NK-92 (cell line): ENCODE results near the gene NUDT14.

Source experiments
- DNase-seq: peaks from one replicate; lab custom pipeline; 2025; ENCODE audit not compliant: unreplicated experiment; lab: John Stamatoyannopoulos, UW

The NUDT14 gene

GRCh38 chr14:105147671-105148603 lies 33.2 kb downstream of the NUDT14 start:
- no peak for DNase-seq

GRCh38 chr14:105146976-105147635 lies 34.0 kb downstream of the NUDT14 start:
- DNase-seq, result no peak

GRCh38 chr14:105146181-105146975 lies 34.7 kb downstream of the NUDT14 start:
- no peak for DNase-seq

GRCh38 chr14:105145381-105146180 lies 35.5 kb downstream of the NUDT14 start:
- DNase-seq, result no peak

DNA sequence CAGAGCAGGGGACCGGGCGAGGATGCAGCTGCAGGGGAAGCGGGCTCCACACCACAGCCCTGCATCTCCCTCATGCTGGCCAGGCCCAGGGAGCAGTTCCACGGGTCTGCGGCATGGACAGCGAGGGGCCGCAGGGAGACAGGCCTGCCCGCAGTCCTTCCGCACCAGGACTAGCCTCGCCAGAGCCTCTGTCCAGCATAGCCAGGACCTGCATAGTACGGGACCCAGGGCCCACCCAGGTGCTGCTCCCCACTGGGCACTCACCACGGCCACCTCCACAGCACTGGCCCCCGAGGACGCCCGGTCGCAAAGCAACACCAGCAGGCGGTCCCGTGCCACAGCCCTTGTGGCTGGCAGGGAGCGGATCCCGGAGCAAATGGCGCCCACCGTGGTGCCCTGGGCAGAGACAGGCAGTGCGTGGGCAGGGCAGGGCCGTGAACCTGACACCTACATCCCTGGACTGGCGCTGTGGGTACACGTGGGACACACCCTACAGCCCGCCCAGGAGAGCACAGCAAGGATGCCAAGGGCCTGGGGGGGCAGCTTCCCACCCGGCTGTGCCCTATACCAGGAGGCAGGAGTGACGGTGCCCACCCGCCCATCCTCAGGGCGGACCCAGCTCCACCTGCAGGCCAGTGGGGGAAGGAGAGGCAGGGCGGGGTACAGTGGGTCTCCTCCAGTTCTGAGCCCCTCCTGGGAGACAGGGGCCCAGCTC lies 36.3 kb downstream of the NUDT14 start:
- no peak for DNase-seq

GRCh38 chr14:105144026-105144665 lies 37.0 kb downstream of the NUDT14 start:
- DNase-seq, result no peak

GRCh38 chr14:105143451-105144025 lies 37.6 kb downstream of the NUDT14 start:
- no peak for DNase-seq

- no peak for DNase-seq
Observed at GRCh38 chr14:105142651-105143450, 38.3 kb downstream of the NUDT14 start.

- DNase-seq, result no peak
Observed at GRCh38 chr14:105141486-105142281, 39.4 kb downstream of the NUDT14 start.

DNA sequence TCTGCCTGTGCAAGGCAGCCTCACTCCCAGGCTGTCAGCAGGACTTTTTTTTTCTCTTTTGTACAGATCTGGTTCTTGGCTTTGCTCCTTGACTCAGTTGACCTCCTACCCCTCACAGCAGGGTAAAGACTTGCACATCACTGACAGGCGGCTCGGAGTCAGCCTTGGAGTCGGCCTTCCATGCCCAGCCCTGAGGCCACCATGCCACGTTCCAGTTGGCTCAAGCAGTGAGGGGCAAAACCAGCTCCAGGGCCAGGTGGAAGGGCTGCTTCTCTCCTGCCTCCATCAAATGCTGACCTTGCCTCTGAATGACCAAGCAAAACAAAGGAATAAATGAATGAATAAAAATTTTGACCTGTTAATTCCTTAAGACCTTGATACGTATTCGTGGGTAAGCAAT lies 40.1 kb downstream of the NUDT14 start:
- no peak for DNase-seq

DNA sequence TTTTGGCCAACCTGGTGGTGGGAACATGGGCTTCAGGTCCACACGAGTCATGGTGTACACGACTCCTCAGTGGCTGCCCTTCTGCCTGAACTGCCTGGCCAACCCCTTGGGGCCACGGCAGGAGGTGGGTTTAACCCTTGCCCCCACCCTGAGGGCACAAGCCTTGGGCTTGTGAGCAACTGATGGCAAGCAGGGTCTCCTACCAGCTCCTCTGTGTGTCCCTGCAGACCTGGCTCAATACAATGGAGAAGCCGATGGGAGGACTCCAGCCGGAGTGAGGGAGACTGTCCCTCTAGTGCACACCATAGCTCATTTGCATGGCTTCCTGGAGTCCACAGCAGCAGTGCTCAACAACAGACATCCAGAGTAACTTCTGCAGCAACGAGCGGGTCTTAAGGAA lies 40.5 kb downstream of the NUDT14 start:
- no peak for DNase-seq

DNA sequence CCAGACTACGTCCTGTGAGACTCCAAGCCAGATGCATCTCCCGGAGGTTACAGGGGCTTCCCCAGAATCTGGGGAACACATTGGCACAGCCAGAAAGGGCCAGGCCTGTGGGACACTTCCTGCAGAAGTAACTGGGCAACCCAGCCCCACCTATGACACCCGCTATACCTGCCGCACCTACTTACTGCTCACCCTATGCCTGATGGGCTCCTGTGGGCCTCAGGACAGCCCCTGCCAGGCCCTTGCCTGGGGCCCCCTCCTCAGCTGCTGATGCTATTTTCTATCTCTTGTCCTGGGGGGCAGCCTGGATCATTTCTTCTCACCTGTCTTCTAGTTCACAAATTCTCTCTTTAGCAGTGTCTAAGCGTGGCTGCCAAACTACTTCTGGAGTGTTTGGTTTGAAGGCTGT lies 41.3 kb downstream of the NUDT14 start:
- DNase-seq, result no peak

DNA sequence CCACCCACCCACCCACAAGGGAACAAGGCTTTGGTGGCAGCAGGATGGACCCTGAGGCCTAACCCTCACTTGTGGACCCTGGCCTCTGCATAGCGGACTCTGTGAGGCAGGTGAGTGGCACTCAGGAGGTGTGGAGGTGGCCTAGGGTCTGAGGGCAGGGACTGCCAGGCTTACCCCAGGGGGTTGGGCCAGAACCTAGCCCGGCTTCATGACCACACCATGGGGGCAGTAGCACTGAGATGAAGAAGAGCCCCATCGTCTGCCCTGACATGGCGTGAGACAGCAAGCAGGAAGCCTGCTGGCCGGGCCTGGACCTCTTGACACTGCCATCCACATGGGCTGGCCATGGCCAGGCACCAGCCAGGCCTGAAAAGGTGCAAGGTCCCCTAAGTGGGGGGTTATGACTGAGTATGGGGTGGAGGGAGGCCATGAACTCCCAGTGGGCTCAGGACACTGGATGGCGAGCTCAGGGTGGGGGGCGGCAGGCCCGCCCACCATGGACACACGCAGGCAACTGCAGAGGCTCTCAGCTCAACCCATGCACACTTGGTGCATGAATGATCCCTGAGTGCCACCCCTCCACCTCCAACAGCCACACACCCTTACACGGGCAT lies 41.8 kb downstream of the NUDT14 start:
- DNase-seq, result no peak

GRCh38 chr14:105138551-105139111 lies 42.5 kb downstream of the NUDT14 start:
- DNase-seq, result no peak

DNA sequence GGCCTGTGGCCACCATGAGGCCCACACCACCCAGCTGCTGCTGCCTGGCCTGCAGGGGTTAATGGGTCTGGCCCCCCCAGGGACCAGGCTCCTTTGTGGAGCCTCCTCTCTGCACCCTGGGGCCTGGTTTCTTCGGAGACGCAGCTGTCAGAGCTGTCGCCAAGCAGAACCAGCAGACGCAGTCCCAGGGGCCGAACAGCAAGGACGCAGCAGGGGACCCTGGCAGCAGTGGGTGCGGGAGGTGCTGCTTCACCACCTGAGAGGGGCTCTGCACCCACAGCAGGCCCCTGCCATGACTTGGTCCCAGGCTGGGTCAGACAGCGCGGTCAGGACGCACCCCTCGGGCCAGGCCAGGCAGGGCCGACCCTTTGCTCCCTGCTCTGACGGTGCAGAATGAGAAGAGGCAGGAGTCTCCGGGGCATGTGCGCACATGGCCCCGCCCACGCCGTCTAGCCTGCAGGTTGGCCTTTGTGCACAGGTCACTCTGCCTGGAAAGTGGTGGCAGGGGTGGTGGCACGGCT lies 43.0 kb downstream of the NUDT14 start:
- DNase-seq, result no peak

- no peak for DNase-seq
Observed at GRCh38 chr14:105137481-105138020, 43.6 kb downstream of the NUDT14 start.
